ENCODE results near the gene MMP17. TPM values are rescaled to one million over a fixed set of nuclear protein-coding genes. Genes with fewer than 3 reads are reported as not detected.

MMP17 gene

DNA sequence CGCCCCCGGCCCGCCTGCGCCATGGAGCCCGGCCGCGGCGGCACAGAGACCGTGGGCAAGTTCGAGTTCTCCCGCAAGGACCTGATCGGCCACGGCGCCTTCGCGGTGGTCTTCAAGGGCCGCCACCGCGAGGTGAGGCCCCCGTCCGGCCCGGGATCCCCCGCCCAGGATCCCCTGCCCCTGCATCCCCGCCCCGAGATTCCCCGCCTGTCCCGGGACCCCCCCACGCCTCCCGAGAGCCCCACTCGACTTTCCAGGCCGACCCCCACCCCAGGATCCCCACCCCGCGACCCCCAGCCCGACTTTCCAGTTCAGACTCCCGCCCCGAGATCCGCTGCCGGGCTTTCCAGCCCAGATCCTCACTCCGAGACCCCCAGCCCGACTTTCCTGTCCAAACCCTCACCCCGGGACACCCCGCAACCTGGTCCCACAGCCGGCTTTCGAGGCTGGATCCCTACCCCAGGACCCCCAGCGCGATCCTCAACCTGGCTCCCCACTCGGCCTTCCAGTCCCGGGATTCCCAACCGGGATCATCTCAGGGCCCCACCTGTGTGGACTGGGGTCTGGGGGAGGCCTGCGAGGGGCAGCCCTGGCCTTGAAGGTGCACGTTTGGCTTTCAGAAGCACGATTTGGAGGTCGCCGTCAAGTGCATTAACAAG, 66.9 kb downstream of the MMP17 start:
- Histone ChIP-seq H3K4me2 (ENCODE audit: low read length) (peak overlapping the region; percentile 97), H3K36me3 (ENCODE audit: insufficient read depth, low read length) (no peaks in the 10 kb centered on the region), H3K27me3 (ENCODE audit: control insufficient read depth, insufficient read depth, low read length) (no peaks in the 10 kb centered on the region), H3K4me1 (ENCODE audit: control insufficient read depth, insufficient read depth, low read length) (peaks cover 20% of the 10 kb centered on the region), H3K9ac (ENCODE audit: low read depth, low read length) (peak overlapping the region; percentile 82), H3K9me3 (replicated peaks; ENCODE audit: low read length) (no peaks in the 10 kb centered on the region), H3K4me3 (ENCODE audit: low read length) (peak overlapping the region; percentile 74)

DNA sequence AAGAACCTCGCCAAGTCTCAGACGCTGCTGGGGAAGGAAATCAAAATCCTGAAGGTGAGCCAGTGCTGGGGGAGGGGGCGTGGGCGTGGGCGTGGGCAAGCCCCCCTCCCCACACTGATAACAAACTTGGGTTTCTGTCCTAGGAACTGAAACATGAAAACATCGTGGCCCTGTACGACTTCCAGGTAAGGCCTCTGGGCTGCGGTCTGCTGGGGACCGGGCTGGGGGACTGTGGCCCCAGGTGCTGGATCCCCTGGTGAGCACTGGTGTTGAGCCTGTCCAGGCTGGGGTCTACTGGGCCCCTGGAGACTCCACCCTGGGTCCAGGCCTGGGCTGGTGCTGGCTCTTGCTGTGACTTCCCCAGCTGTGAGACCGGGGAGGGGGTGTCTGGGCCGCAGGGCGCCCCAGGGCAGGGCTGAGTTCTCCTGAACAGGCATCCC, 67.5 kb downstream of the MMP17 start:
- H3K9me3 ChIP-seq (replicated peaks; ENCODE audit: low read length), result no peaks in the 10 kb centered on the region
- peak overlapping the region; percentile 97 for H3K4me2 ChIP-seq (ENCODE audit: low read length)
- peak overlapping the region; percentile 74 for H3K4me3 ChIP-seq (ENCODE audit: low read length)
- peak overlapping the region; percentile 82 for H3K9ac ChIP-seq (ENCODE audit: low read depth, low read length)
- H3K27me3 ChIP-seq (ENCODE audit: control insufficient read depth, insufficient read depth, low read length), result no peaks in the 10 kb centered on the region
- no peaks in the 10 kb centered on the region for H3K36me3 ChIP-seq (ENCODE audit: insufficient read depth, low read length)
- peaks cover 20% of the 10 kb centered on the region for H3K4me1 ChIP-seq (ENCODE audit: control insufficient read depth, insufficient read depth, low read length)

DNA sequence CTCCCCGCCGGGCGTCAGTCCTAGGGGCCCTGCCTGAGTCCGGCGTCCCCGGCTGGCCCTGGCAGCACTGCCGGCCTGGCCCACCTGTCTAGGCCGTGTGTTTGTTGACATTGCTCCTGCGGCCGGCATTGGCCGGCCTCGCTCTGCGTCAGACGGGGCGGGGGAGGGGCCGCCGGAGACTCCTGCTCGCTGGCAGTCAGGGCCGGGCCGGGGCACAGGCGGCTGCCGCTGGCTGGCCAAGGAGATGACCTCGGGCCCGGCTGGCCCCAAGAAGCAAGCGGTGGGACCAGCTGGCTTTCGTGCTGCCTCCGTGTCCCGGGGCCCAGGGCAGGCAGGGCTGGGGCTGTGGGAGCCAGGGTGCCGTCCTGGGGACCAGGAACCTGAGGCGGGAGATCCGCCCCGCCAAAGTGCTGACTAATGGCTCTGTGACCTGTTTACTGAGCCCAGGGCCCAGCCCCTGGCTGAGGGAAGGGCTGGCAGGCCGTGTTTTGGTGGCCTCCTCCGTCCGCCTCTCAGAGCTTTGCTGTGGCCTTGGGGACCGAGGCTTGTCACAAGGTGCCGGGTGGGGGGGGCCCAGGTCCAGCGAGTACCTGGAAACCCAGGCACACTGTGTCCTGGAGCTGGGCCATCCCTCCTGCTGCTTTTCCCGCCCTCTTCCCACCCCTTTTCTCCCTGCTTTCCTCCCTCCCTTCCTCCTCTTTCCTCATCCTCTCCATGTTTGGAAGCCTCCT, 68.1 kb downstream of the MMP17 start:
- H3K27me3 ChIP-seq (ENCODE audit: control insufficient read depth, insufficient read depth, low read length), result no peaks in the 10 kb centered on the region
- peak overlapping the region; percentile 74 for H3K4me3 ChIP-seq (ENCODE audit: low read length)
- peaks cover 20% of the 10 kb centered on the region for H3K4me1 ChIP-seq (ENCODE audit: control insufficient read depth, insufficient read depth, low read length)
- H3K9ac ChIP-seq (ENCODE audit: low read depth, low read length), result peak overlapping the region; percentile 82
- H3K4me2 ChIP-seq (ENCODE audit: low read length), result peak overlapping the region; percentile 97
- H3K9me3 ChIP-seq (replicated peaks; ENCODE audit: low read length), result no peaks in the 10 kb centered on the region
- no peaks in the 10 kb centered on the region for H3K36me3 ChIP-seq (ENCODE audit: insufficient read depth, low read length)

DNA sequence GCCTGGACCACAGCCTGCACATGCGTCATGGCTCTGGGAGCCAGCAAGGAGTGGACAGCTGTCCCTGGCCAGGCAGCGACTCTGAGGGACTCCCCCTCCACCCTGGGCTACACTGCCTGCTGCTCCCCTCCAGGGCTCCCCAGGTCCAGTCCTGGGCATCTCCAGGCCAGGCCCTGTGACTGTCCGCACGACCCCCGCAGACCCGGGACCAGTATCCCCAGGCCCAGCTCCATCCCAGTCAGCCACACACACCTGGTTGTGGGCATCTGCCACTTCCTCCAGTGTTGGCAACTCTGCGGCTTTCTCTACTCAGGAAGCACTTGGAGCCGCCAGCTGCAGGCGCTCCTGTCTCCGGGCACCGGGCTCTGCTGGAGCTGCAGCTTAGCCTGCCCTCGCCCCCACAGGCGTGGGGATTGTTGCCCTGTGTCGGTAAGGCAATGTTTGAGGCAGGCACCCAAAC, 68.6 kb downstream of the MMP17 start:
- peaks cover 20% of the 10 kb centered on the region for H3K4me1 ChIP-seq (ENCODE audit: control insufficient read depth, insufficient read depth, low read length)
- peak overlapping the region; percentile 82 for H3K9ac ChIP-seq (ENCODE audit: low read depth, low read length)

DNA sequence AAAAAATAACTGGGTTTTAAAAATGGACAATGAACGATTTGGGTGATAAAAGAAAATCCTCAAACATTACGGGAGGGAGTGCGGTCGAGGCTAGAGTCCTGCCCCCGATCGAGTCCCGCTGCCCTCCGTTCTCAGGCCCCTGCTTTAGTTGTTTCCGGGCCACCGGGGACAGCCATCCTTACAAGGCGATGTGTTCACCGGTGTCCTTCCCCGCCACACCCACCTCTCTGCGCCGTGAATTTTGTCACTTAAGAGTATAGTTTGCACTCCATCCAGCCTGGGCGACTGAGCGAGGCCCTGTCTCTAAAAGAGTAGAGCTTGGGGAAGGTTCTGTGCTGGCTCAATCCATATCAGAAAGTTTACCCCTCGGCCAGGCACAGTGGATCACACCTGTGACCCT, 69.1 kb downstream of the MMP17 start:
- Histone ChIP-seq H3K9me3 (replicated peaks; ENCODE audit: low read length) (no peaks in the 10 kb centered on the region), H3K4me1 (ENCODE audit: control insufficient read depth, insufficient read depth, low read length) (peaks cover 20% of the 10 kb centered on the region), H3K9ac (ENCODE audit: low read depth, low read length) (peak overlapping the region; percentile 82), H3K36me3 (ENCODE audit: insufficient read depth, low read length) (no peaks in the 10 kb centered on the region), H3K4me2 (ENCODE audit: low read length) (peak overlapping the region; percentile 97), H3K27me3 (ENCODE audit: control insufficient read depth, insufficient read depth, low read length) (no peaks in the 10 kb centered on the region), H3K4me3 (ENCODE audit: low read length) (no peak overlapping the region)

More for the DNA sequence above, 68.6 kb downstream of the MMP17 start:
- Histone ChIP-seq H3K27me3 (ENCODE audit: control insufficient read depth, insufficient read depth, low read length) (no peaks in the 10 kb centered on the region), H3K9me3 (replicated peaks; ENCODE audit: low read length) (no peaks in the 10 kb centered on the region), H3K4me3 (ENCODE audit: low read length) (peak overlapping the region; percentile 74), H3K4me2 (ENCODE audit: low read length) (peak overlapping the region; percentile 97), H3K36me3 (ENCODE audit: insufficient read depth, low read length) (no peaks in the 10 kb centered on the region)

DNA sequence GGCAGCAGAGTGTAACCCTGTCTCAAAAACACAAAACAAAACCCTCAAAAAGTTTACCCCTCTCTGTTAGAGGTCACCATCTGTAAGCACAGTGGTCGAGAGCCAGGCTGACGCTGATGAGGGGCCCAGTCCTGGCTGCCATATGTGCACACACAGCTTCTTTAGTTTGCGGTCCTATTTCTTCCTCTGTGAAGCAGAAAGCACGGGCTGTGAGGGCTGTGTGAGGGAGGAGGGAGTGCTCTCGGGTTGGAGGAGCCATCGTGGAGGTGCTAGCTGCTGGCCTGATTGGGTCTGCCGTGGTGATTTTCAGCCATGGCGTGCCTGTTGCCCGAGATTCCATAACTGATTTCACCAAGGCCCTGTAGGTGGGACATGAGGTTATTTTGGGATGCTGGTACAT, 69.7 kb downstream of the MMP17 start:
- Histone ChIP-seq H3K36me3 (ENCODE audit: insufficient read depth, low read length) (no peaks in the 10 kb centered on the region), H3K4me3 (ENCODE audit: low read length) (no peak overlapping the region), H3K4me1 (ENCODE audit: control insufficient read depth, insufficient read depth, low read length) (peaks cover 20% of the 10 kb centered on the region), H3K9ac (ENCODE audit: low read depth, low read length) (no peak overlapping the region), H3K27me3 (ENCODE audit: control insufficient read depth, insufficient read depth, low read length) (no peaks in the 10 kb centered on the region), H3K9me3 (replicated peaks; ENCODE audit: low read length) (no peaks in the 10 kb centered on the region), H3K4me2 (ENCODE audit: low read length) (no peak overlapping the region)

DNA sequence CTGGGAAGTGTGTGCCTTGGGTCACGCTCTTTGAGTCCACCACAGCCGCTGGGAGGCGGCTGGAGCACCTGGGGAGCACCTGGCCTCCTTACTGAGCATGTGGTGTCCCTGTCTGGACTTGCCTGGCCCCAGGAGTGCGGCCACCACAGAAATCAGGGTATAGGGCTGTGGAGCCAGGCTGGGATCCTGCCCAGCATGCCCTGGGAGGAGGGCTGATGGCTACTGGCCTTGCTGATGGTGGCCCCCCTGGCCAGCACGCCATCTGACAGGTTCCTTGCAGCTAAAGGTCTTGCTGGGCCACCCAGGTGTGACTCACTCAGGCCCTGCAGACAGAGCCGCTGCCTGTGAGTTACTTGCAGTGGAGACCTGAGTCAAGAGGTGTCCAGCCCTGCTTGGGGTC, 72.2 kb downstream of the MMP17 start:
- Histone ChIP-seq H3K27me3 (ENCODE audit: control insufficient read depth, insufficient read depth, low read length) (no peaks in the 10 kb centered on the region), H3K9me3 (replicated peaks; ENCODE audit: low read length) (no peaks in the 10 kb centered on the region), H3K36me3 (ENCODE audit: insufficient read depth, low read length) (no peaks in the 10 kb centered on the region), H3K4me1 (ENCODE audit: control insufficient read depth, insufficient read depth, low read length) (peaks cover 17% of the 10 kb centered on the region), H3K9ac (ENCODE audit: low read depth, low read length) (no peak overlapping the region), H3K4me2 (ENCODE audit: low read length) (no peak overlapping the region), H3K4me3 (ENCODE audit: low read length) (no peak overlapping the region)

Small RNA genes lying within 50 kb of the gene (small RNA-seq; reads per million reads assigned to genes)
- gene RNA5SP378, result not detected
- gene RNU6-1017P, result not detected
